GM18502 (cell line): ENCODE results near the gene NAA38.

ENCODE experiments used
- ATAC-seq: cut with Tn5 transposase; IDR thresholded peaks from one replicate; pipeline ENCODE4 v1.9.1; 2021; ENCODE audit warnings: mild to moderate bottlenecking; ENCODE audit not compliant: unreplicated experiment, poor library complexity

NAA38 gene

GRCh38 chr17:7842380-7843256 lies 14.7 kb downstream of the NAA38 start:
- ATAC-seq: peak; percentile 41

- peak; percentile 15 for ATAC-seq
Measured at GRCh38 chr17:7841915-7842379, 15.4 kb downstream of the NAA38 start.

- ATAC-seq: no peak
Measured at GRCh38 chr17:7841396-7841914, 15.9 kb downstream of the NAA38 start.

GRCh38 chr17:7840875-7841274 lies 16.5 kb downstream of the NAA38 start:
- ATAC-seq: no peak

- ATAC-seq: no peak
Measured at GRCh38 chr17:7840441-7840840, 16.9 kb downstream of the NAA38 start.

GRCh38 chr17:7839876-7840261 lies 17.5 kb downstream of the NAA38 start:
- ATAC-seq: no peak

GRCh38 chr17:7839190-7839875 lies 18.0 kb downstream of the NAA38 start:
- ATAC-seq: no peak

- no peak for ATAC-seq
Measured at GRCh38 chr17:7838090-7839075, 19.0 kb downstream of the NAA38 start.

GRCh38 chr17:7837408-7838088 lies 19.8 kb downstream of the NAA38 start:
- no peak for ATAC-seq

GRCh38 chr17:7836596-7837407 lies 20.6 kb downstream of the NAA38 start:
- no peak for ATAC-seq

GRCh38 chr17:7835814-7836595 lies 21.4 kb downstream of the NAA38 start:
- peak; percentile 30 for ATAC-seq

GRCh38 chr17:7834957-7835813 lies 22.2 kb downstream of the NAA38 start:
- ATAC-seq: peak; percentile 51

- ATAC-seq: no peak
Measured at GRCh38 chr17:7834542-7834956, 22.8 kb downstream of the NAA38 start.

- peak; percentile 50 for ATAC-seq
Measured at GRCh38 chr17:7833795-7834541, 23.4 kb downstream of the NAA38 start, which contains the start of gene KDM6B. Gene KDM6B (plus strand): TSS chr17:7834217. CDS start chr17:7845555, 11,338 bp downstream.

GRCh38 chr17:7833011-7833794 lies 24.2 kb downstream of the NAA38 start:
- no peak for ATAC-seq
